ENCODE data around the gene PHF10.
A peak's percentile ranks its signal among the peaks of the same experiment; 100 is the strongest.

The PHF10 gene

GRCh38 chr6:169710009-169710408 is 14.3 kb downstream of the PHF10 start:
- no peak for TF ChIP-seq CTCF (IDR thresholded peaks at IDR 0.05; ENCODE audit: control extremely low read depth, extremely low read depth, low read depth, missing control alignments)
- no peak for DNase-seq (ENCODE audit: extremely low spot score)
- POLR2A ChIA-PET, result interaction anchor here (1.6 kb wide), 1 partner anchor 8 kb away, joined by 4 read pairs; the partner anchor contains the start of genes C6orf120 and WDR27
- CTCF ChIA-PET, result interaction anchor here (1.2 to 1.6 kb wide), 3 partner anchors 15 to 122 kb away, joined by 3 to 4 read pairs (median 3); partner anchors contain the start of gene PHF10

GRCh38 chr6:169709293-169709692 is 15.0 kb downstream of the PHF10 start:
- no peak for TF ChIP-seq CTCF (IDR thresholded peaks at IDR 0.05; ENCODE audit: control extremely low read depth, extremely low read depth, low read depth, missing control alignments)
- DNase-seq (ENCODE audit: extremely low spot score), result no peak
- POLR2A ChIA-PET, result interaction anchor here (1.6 kb wide), 1 partner anchor 8 kb away, joined by 4 read pairs; the partner anchor contains the start of genes C6orf120 and WDR27
- CTCF ChIA-PET, result interaction anchor here (1.2 to 1.6 kb wide), 5 partner anchors 8 to 122 kb away, joined by 3 to 9 read pairs (median 5); no protein-coding TSS in a partner anchor

- no peak for DNase-seq (ENCODE audit: extremely low spot score)
- CTCF ChIA-PET, result no interaction called here
- TF ChIP-seq CTCF (IDR thresholded peaks at IDR 0.05; ENCODE audit: control extremely low read depth, extremely low read depth, low read depth, missing control alignments), result no peak
- POLR2A ChIA-PET, result no interaction called here
These were observed 16.5 kb downstream of the PHF10 start for GRCh38 chr6:169707772-169708171.

- ChIA-PET POLR2A (interaction anchor here (1.9 kb wide), 1 partner anchor 19 kb away, joined by 5 read pairs; no protein-coding TSS in a partner anchor), CTCF (interaction anchor here (1.6 to 3.6 kb wide), 3 partner anchors 18 to 46 kb away, joined by 3 to 15 read pairs (median 4); no protein-coding TSS in a partner anchor)
- no peak for DNase-seq (ENCODE audit: extremely low spot score)
- no peak for TF ChIP-seq CTCF (IDR thresholded peaks at IDR 0.05; ENCODE audit: control extremely low read depth, extremely low read depth, low read depth, missing control alignments)
These were observed 21.5 kb downstream of the PHF10 start for GRCh38 chr6:169702840-169703246.

- peak; percentile 96 for DNase-seq (ENCODE audit: extremely low spot score)
- CTCF ChIA-PET, result interaction anchor here (1.0 to 1.7 kb wide), 5 partner anchors 10 to 47 kb away, joined by 3 to 5 read pairs (median 4); no protein-coding TSS in a partner anchor
- TF ChIP-seq CTCF (IDR thresholded peaks at IDR 0.05; ENCODE audit: control extremely low read depth, extremely low read depth, low read depth, missing control alignments), result no peak
- POLR2A ChIA-PET, result interaction anchor here (1.0 to 1.9 kb wide), 4 partner anchors 8 to 24 kb away, joined by 3 to 5 read pairs (median 4); no protein-coding TSS in a partner anchor
These were observed 22.1 kb downstream of the PHF10 start, which contains the start of the genes C6orf120 and WDR27 for GRCh38 chr6:169701954-169702839. C6orf120 (plus strand) TSS chr6:169702126; CDS start chr6:169702460, 334 bp downstream. WDR27 (minus strand) TSS chr6:169702029; CDS start chr6:169689005, 13,024 bp downstream.

- ChIA-PET POLR2A (interaction anchor here (1.0 to 1.9 kb wide), 4 partner anchors 9 to 23 kb away, joined by 3 to 5 read pairs (median 4); no protein-coding TSS in a partner anchor), CTCF (interaction anchor here (0.9 to 1.6 kb wide), 5 partner anchors 9 to 130 kb away, joined by 3 to 5 read pairs (median 4); no protein-coding TSS in a partner anchor)
- TF ChIP-seq CTCF (IDR thresholded peaks at IDR 0.05; ENCODE audit: control extremely low read depth, extremely low read depth, low read depth, missing control alignments), result no peak
- no peak for DNase-seq (ENCODE audit: extremely low spot score)
These were observed 22.9 kb downstream of the PHF10 start for GRCh38 chr6:169701311-169701953.
